ENCODE data around the gene SAMD10.

- TF ChIP-seq CTCF (IDR thresholded peaks at IDR 0.05; ENCODE audit: control extremely low read depth in 1 of 3, insufficient read depth in 1 of 3, low read depth in 1 of 3, low read length in 3 of 3) (no peak), CHD7 (IDR thresholded peaks at IDR 0.05; ENCODE audit: insufficient replicate concordance, low read length) (no peak), TBP (IDR thresholded peaks at IDR 0.05; ENCODE audit: low read depth, low read length) (no peak), RNF2 (IDR thresholded peaks at IDR 0.05; ENCODE audit: borderline replicate concordance, low read depth, low read length, missing control alignments, poor library complexity, severe bottlenecking) (no peak), RAD21 (IDR thresholded peaks at IDR 0.05 in 1 of 2, conservative IDR thresholded peaks at IDR 0.05 in 1 of 2; ENCODE audit: low read depth in 2 of 2, low read length in 2 of 2) (no peak), POLR2AphosphoS5 (IDR thresholded peaks at IDR 0.05; ENCODE audit: low read depth, low read length) (no peak), RFX5 (IDR thresholded peaks at IDR 0.05; ENCODE audit: borderline replicate concordance, low read depth, low read length) (no peak), KDM1A (IDR thresholded peaks at IDR 0.05; ENCODE audit: borderline replicate concordance, low read length) (no peak), JUN (IDR thresholded peaks at IDR 0.05; ENCODE audit: low read depth, low read length) (no peak), HDAC6 (IDR thresholded peaks at IDR 0.05; ENCODE audit: low read depth, low read length) (no peak), TAF1 (IDR thresholded peaks at IDR 0.05; ENCODE audit: low read depth, low read length) (no peak)
- TF ChIP-seq, protein P1, sequence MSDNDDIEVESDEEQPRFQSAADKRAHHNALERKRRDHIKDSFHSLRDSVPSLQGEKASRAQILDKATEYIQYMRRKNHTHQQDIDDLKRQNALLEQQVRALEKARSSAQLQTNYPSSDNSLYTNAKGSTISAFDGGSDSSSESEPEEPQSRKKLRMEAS (IDR thresholded peaks at IDR 0.05): no peak
Measured at GRCh38 chr20:63962426-63963347, 16.8 kb downstream of the SAMD10 start.

Measured in H1 (cell line).